ENCODE measurements around the gene TDRD3.

GRCh38 chr13:60351326-60351725, 45.7 kb upstream of the TDRD3 start:
- TF ChIP-seq CTCF (IDR thresholded peaks at IDR 0.05; ENCODE audit: low read depth, low read length), result no peak
- no peak for TF ChIP-seq EZH2phosphoT487 (IDR thresholded peaks at IDR 0.05; ENCODE audit: low read depth)

Data from OCI-LY3 (cell line).